Chondrocyte (in vitro differentiated cells): ENCODE measurements around the gene SUGCT. TPM values are rescaled to one million over a fixed set of nuclear protein-coding genes. Genes with fewer than 3 reads are reported as not detected.

Experiments
- DNase-seq: peaks from one replicate; pipeline ENCODE4 v3.0.0; 2021; ENCODE audit warnings: mixed read lengths, low spot score
- H3K27ac Mint-ChIP-seq: one replicate; pipeline ENCODE4 v1.8.0; 2021; ENCODE audit warnings: mild to moderate bottlenecking, moderate library complexity, mixed read lengths; ENCODE audit not compliant: unreplicated experiment
- H3K27me3 Mint-ChIP-seq: 2 replicates; pipeline ENCODE4 v1.8.0; 2021; ENCODE audit warnings: low read depth, mixed read lengths
- H3K36me3 Mint-ChIP-seq: 2 replicates; pipeline ENCODE4 v1.8.0; 2021; ENCODE audit warnings: low read depth, mixed read lengths
- H3K4me1 Mint-ChIP-seq: 2 replicates; pipeline ENCODE4 v1.8.0; 2021; ENCODE audit warnings: low read depth, mild to moderate bottlenecking, mixed read lengths
- H3K4me3 Mint-ChIP-seq: one replicate; pipeline ENCODE4 v1.8.0; 2021; ENCODE audit warnings: mild to moderate bottlenecking, moderate library complexity, mixed read lengths; ENCODE audit not compliant: unreplicated experiment
- H3K9me3 Mint-ChIP-seq: 2 replicates; pipeline ENCODE4 v1.8.0; 2021; ENCODE audit warnings: low read depth, mixed read lengths
- total RNA-seq: library from RNA; stranded (reverse); gene quantifications from 3 replicates; pipeline ENCODE4 v1.2.1, GENCODE V29; 2021
- TF ChIP-seq, protein P1 (sequence below): fragments of 200-600 bp; sonication (generic); IDR thresholded peaks from 2 replicates; pipeline ENCODE4 v1.5.0; 2021; ENCODE audit warnings: antibody characterized with exemption, mild to moderate bottlenecking, moderate library complexity

The SUGCT gene
- total RNA-seq, 1 donor from 2014 or later, result 34.4 TPM

DNA sequence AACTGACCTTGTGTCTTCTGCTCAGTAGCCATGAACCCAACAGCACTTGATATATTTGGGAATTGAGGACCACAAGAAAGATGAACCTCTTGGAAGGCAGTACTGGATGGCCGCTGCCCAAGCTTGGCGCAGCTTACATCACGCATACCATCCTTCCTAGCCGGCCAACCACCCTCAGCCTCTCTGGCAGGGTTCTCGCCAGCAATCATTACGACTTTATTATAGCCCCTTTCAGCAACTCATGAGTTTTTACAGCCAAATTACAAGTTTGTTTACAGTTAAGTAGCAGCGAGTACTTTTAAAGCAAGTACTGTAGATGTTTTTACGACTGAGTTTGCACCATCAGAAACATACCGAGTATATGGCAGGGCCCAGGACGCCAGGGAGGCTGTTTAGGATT lies 769.1 kb downstream of the SUGCT start:
- Mint-ChIP-seq H3K36me3 (peaks cover 2% of the 10 kb centered on the region), H3K4me3 (no peak overlapping the region), H3K4me1 (peaks cover 4% of the 10 kb centered on the region), H3K9me3 (no peaks in the 10 kb centered on the region), H3K27ac (no peak overlapping the region), H3K27me3 (no peaks in the 10 kb centered on the region)
- TF ChIP-seq, protein P1, sequence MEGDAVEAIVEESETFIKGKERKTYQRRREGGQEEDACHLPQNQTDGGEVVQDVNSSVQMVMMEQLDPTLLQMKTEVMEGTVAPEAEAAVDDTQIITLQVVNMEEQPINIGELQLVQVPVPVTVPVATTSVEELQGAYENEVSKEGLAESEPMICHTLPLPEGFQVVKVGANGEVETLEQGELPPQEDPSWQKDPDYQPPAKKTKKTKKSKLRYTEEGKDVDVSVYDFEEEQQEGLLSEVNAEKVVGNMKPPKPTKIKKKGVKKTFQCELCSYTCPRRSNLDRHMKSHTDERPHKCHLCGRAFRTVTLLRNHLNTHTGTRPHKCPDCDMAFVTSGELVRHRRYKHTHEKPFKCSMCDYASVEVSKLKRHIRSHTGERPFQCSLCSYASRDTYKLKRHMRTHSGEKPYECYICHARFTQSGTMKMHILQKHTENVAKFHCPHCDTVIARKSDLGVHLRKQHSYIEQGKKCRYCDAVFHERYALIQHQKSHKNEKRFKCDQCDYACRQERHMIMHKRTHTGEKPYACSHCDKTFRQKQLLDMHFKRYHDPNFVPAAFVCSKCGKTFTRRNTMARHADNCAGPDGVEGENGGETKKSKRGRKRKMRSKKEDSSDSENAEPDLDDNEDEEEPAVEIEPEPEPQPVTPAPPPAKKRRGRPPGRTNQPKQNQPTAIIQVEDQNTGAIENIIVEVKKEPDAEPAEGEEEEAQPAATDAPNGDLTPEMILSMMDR, result no peak
- no peak for DNase-seq

DNA sequence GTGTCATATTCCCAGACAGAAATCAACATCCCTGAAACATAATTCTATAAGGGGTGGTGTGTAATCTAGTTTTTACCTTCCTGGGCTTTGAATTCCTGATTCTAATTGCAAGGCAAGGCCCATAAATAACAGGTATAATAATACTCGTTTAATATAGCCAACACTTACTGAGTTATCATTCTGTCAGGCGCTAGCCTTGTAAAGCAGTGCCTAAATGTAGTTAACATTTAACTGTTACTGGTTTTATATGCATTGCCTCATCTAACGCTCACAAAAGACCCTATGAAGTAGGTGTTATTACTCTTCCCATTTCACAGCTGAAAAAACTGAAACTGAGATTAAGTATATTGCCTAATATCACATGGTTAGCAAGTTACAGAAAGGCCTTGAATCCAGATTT lies 772.5 kb downstream of the SUGCT start:
- H3K4me3 Mint-ChIP-seq, result no peak overlapping the region
- no peak overlapping the region for H3K27ac Mint-ChIP-seq
- H3K9me3 Mint-ChIP-seq, result no peaks in the 10 kb centered on the region
- DNase-seq, result no peak
- H3K4me1 Mint-ChIP-seq, result peaks cover 13% of the 10 kb centered on the region
- TF ChIP-seq, protein P1, result no peak
- H3K36me3 Mint-ChIP-seq, result no peaks in the 10 kb centered on the region
- no peaks in the 10 kb centered on the region for H3K27me3 Mint-ChIP-seq

DNA sequence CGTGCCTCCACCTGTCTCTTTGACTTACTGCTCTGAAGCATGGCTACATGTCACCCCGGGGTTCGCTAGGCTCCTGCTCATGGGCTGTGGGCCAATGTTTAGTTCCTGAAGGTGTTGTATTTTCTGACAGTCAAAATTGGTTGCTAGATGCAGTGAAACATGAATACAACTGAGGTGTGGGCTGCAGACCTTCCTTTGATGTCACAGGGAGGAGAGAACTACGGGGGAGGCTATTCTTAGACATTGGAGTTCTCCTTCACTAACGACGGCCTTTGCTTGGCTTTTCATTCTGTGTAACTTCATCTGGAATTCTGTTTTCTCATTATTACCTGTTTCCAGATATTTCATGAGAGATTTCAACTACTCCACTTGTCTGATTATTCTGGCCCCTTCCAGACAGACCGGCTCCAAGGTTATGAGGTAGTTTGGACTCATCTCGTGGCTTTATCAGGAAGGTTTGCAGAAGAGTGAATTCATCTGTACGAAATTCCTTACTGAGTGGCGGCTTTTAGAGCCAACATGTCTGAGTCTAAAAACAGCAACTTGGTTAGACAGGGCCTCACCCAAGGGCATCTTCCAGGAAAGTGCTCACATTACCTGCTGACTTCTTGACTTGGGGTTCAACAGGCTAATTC lies 774.7 kb downstream of the SUGCT start:
- Mint-ChIP-seq H3K4me3 (no peak overlapping the region), H3K36me3 (no peaks in the 10 kb centered on the region), H3K9me3 (peaks cover 3% of the 10 kb centered on the region), H3K27ac (no peak overlapping the region), H3K27me3 (no peaks in the 10 kb centered on the region), H3K4me1 (peaks cover 20% of the 10 kb centered on the region)
- DNase-seq, result no peak
- TF ChIP-seq, protein P1, result no peak

Other genes with a start within 250 kb of the SUGCT start
- 55.8 to 66.6 TPM (median 58.8 TPM) in 3 replicates for gene CDK13, start 184.7 kb upstream of the SUGCT start, total RNA-seq
- 48.4 to 70.0 TPM (median 50.2 TPM) in 3 replicates for gene MPLKIP, start 383 bp upstream of the SUGCT start, total RNA-seq